Brain microvascular endothelial cell (primary cell): ENCODE measurements around the gene SERPINA4.
A peak's percentile ranks its signal among the peaks of the same experiment; 100 is the strongest.

Experiments used
- DNase-seq: peaks from one replicate; pipeline ENCODE4 v3.0.0-alpha.2; 2020
- H3K27ac ChIP-seq: fragments of 250-450 bp; sonication (Bioruptor Pico); 2 replicates; pipeline ENCODE4 v1.5.1; 2020; ENCODE audit warnings: mild to moderate bottlenecking, moderate library complexity
- H3K27me3 ChIP-seq: fragments of 250-450 bp; sonication (Bioruptor Pico); replicated peaks from 2 replicates; pipeline ENCODE4 v1.5.1; 2020; ENCODE audit warnings: mild to moderate bottlenecking
- H3K36me3 ChIP-seq: fragments of 250-450 bp; sonication (Bioruptor Pico); replicated peaks from 2 replicates; pipeline ENCODE4 v1.5.1; 2020; ENCODE audit warnings: mild to moderate bottlenecking
- H3K4me3 ChIP-seq: 2 replicates; pipeline ENCODE4 v1.5.1; 2011; ENCODE audit warnings: low read depth, mild to moderate bottlenecking, control low read depth, low read length, moderate library complexity
- in situ Hi-C: cut with HindIII; loops from 2 replicates; pipeline ENCODE4 v1.10.0; 2017; ENCODE audit warnings: low sequenced_read_pairs, low pct_ligation_motif_present
- TF ChIP-seq, protein P1 (sequence below): IDR thresholded peaks from 2 replicates; pipeline ENCODE4 v1.5.1; 2011; ENCODE audit warnings: low read depth, mild to moderate bottlenecking, moderate library complexity, low read length, control low read depth, inconsistent platforms; ENCODE audit errors: missing control alignments

SERPINA4 gene

DNA sequence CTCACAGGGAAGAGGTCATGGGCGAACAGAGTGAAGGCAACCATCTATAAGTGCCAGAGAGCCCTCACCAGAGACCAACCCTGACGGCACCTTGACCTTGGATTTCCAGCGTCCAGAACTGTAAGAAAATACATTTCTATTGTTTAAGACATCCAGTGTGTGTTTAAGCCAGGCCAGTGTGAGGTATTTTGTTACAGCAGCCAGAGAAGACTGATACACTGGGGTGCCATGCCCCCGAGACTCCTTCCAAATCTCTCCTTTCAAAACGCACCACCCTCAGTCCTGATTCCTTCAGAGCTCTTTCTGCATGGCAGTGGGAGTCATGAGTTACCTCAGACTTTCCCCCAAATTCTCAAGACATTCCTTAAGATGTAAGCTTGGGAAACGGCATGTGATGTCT lies 17.5 kb downstream of the SERPINA4 start:
- in situ Hi-C loops = no loop called here
- Histone ChIP-seq H3K36me3 (no peaks in the 10 kb centered on the region), H3K4me3 (no peak overlapping the region), H3K27me3 (no peaks in the 10 kb centered on the region), H3K27ac (no peak overlapping the region)
- TF ChIP-seq, protein P1, sequence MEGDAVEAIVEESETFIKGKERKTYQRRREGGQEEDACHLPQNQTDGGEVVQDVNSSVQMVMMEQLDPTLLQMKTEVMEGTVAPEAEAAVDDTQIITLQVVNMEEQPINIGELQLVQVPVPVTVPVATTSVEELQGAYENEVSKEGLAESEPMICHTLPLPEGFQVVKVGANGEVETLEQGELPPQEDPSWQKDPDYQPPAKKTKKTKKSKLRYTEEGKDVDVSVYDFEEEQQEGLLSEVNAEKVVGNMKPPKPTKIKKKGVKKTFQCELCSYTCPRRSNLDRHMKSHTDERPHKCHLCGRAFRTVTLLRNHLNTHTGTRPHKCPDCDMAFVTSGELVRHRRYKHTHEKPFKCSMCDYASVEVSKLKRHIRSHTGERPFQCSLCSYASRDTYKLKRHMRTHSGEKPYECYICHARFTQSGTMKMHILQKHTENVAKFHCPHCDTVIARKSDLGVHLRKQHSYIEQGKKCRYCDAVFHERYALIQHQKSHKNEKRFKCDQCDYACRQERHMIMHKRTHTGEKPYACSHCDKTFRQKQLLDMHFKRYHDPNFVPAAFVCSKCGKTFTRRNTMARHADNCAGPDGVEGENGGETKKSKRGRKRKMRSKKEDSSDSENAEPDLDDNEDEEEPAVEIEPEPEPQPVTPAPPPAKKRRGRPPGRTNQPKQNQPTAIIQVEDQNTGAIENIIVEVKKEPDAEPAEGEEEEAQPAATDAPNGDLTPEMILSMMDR = no peak
- DNase-seq = no peak

DNA sequence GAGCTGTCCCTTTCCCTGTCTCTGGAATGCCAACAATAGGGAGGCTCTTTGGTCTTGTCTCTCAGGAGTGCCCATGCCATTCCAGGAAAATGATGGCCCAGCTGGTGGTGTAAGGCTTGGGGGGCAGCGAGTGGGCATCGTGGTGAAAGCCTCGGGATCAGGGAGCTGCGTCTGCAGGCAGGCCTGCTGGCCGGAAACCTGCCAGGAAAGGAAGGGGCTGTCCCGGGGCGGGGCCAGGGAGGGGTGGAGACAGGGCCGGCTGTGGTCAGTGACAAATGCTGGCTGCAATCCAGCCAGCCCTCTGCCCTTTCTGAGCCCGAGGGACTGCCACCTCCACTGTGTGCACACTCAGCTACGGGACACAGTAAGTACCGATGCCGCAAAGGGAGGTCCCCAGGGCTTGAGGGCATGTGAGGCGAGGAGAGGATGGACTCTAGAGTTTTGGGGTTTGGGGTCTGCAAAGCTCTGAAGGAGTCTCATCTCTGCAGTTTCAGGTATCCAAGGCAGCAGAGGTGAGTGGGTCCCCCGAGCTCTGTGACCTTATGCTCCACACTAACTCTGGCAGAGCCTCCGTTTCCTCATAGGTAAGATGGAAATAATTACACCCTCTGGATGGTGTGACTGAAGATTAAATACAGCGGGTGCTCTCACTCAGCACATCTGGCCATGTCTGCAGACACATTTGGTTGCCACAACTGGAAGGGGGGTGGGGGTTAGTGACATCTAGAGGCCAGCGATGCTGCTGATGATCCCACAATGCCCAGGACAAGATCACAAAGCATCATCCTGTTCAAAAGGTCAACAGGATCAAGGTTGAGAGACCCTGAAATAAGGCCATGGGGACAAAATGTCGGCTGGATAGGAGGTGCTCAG lies 20.1 kb downstream of the SERPINA4 start, which contains the start of gene SERPINA5:
Gene SERPINA5 (plus strand): TSS at position 300 of the 873 bp plus-strand sequence. CDS start 5,937 bp downstream, outside the sequence.
- no peak within 1 kb of the TSS for H3K27ac ChIP-seq
- H3K27me3 ChIP-seq = no peaks in the 10 kb centered on the region
- H3K4me3 ChIP-seq = no peak within 1 kb of the TSS
- TF ChIP-seq, protein P1 = no peak
- peak; percentile 62 for DNase-seq
- in situ Hi-C loops = no loop called here
- H3K36me3 ChIP-seq = no peaks in the 10 kb centered on the region

DNA sequence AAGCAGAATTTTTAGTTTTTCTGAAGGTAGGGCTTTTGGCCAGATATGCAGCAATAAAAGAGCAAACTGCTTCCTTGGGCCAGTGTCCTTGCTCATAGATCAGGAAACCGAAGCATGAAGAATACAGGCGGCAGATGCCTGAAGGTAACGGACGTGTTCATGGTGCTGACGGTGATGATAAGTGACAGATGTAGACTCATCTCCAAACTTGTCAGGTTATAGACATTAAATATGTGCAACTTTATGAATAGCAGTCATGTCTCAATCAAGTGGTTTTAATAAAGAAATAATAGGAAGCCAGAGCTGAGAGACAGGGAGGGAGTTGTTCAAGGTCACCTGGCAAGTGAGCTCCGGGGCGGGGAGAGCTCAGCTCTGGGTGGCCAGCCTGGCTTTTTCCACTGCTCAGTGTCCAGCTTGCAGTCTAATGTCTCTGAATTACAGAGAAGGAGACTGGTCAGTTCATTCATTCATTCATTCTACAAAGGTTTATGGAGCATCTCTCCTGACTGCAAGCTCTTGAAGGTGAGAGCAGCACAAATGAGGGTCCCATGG lies 21.0 kb downstream of the SERPINA4 start:
- Histone ChIP-seq H3K4me3 (no peak overlapping the region), H3K36me3 (no peaks in the 10 kb centered on the region), H3K27me3 (no peaks in the 10 kb centered on the region), H3K27ac (no peak overlapping the region)
- TF ChIP-seq, protein P1 = no peak
- in situ Hi-C loops = no loop called here
- no peak for DNase-seq

DNA sequence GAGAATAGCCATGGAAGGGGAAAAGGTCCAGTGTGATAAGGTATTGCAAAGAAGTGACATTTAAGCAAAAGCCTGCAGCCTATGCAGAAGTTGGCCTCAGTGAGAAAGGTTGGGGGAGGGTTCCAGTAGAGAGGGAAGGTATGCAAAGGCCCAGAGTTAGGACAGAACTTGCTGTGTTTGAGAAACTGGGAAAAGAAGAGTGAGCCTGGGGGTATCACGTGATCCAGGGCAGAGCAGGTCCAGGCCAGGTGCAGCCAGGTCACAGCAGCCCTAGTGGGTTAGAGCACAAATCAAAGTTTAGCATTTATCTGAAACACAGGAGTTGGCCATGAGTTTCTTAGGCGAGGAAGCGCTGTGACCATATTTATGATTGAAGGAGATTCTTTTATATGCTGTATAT lies 21.6 kb downstream of the SERPINA4 start:
- no peak overlapping the region for H3K27ac ChIP-seq
- H3K27me3 ChIP-seq = no peaks in the 10 kb centered on the region
- in situ Hi-C loops = no loop called here
- DNase-seq = no peak
- TF ChIP-seq, protein P1 = no peak
- no peak overlapping the region for H3K4me3 ChIP-seq
- no peaks in the 10 kb centered on the region for H3K36me3 ChIP-seq

DNA sequence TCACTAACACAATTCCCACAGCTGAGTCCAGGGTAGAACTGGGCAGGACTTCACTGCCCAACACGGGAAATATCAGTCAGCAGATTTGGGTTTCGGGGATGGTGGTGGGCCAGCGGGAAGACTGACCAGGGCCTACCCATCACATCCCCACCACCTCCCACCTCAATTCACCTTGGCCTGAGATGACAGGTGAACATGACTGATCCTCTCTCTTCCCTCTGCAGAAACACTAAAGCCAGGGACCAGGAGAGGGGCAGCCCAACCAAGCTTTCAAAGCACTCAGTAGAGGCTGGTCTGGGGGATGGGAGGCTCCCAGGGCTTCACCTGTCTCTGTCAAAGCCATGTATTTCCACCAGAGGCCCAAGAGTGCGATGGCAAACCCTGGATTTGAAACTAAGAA lies 22.3 kb downstream of the SERPINA4 start:
- H3K4me3 ChIP-seq = no peak overlapping the region
- TF ChIP-seq, protein P1 = no peak
- no peak for DNase-seq
- H3K36me3 ChIP-seq = no peaks in the 10 kb centered on the region
- H3K27ac ChIP-seq = no peak overlapping the region
- in situ Hi-C loops = no loop called here
- H3K27me3 ChIP-seq = no peaks in the 10 kb centered on the region
